Gastrocnemius medialis (tissue), 4 donors: ENCODE results near the gene PPT1.

Experiments
- CTCF ChIP-seq, 5 experiments: fragments of 450-650 bp in 3 of 5; fragments of 200-600 bp in 2 of 5; sonication (generic) in 2 of 5; IDR thresholded peaks in 4 of 5; conservative IDR thresholded peaks in 1 of 5; 1 replicate in 4 of 5; 2 replicates in 1 of 5; pipeline ENCODE4 v1.5.1; 2016 to 2019; ENCODE audit warnings: antibody characterized with exemption in 5 of 5, mild to moderate bottlenecking in 3 of 5, moderate library complexity in 3 of 5
- POLR2A ChIP-seq, 2 donors: fragments of 450-650 bp; IDR thresholded peaks; one replicate each; pipeline ENCODE4 v1.6.1; 2017; ENCODE audit warnings: antibody characterized with exemption in 2 of 2, mild to moderate bottlenecking in 2 of 2, moderate library complexity in 2 of 2

- TF ChIP-seq CTCF (IDR thresholded peaks at IDR 0.05 in 4 of 5, conservative IDR thresholded peaks at IDR 0.05 in 1 of 5) (no peak), POLR2A (IDR thresholded peaks at IDR 0.05) (no peak)
Observed at GRCh38 chr1:40045766-40046165, 51.3 kb downstream of the PPT1 start.
